OCI-LY1 (cell line): ENCODE data around the gene CRAT.

Experiments
- H2AFZ ChIP-seq: fragments of 200-600 bp; sonication (generic), shearing (Covaris generic); 2 replicates; pipeline ENCODE4 v1.6.0; 2014; ENCODE audit warnings: antibody characterized with exemption, mild to moderate bottlenecking, low read length
- H3F3A ChIP-seq: fragments of 200-600 bp; sonication (generic), shearing (Covaris generic); 2 replicates; pipeline ENCODE4 v1.6.0; 2014; ENCODE audit warnings: mild to moderate bottlenecking, antibody characterized with exemption, low read length, moderate library complexity; ENCODE audit not compliant: insufficient read depth
- H3K27ac ChIP-seq: fragments of 200-600 bp; sonication (generic); 2 replicates; pipeline ENCODE4 v1.5.1; 2014; ENCODE audit warnings: low read length, mixed run types, mild to moderate bottlenecking, low read depth; ENCODE audit not compliant: poor library complexity, severe bottlenecking
- H3K27me3 ChIP-seq: fragments of 200-600 bp; sonication (generic); 2 replicates; pipeline ENCODE4 v1.6.0; 2014; ENCODE audit warnings: antibody characterized with exemption, mild to moderate bottlenecking, low read length, moderate library complexity; ENCODE audit not compliant: insufficient read depth
- H3K36me3 ChIP-seq: fragments of 200-600 bp; sonication (generic); 2 replicates; pipeline ENCODE4 v1.6.1; 2014; ENCODE audit warnings: mild to moderate bottlenecking, antibody characterized with exemption, low read length, moderate library complexity, mixed read lengths; ENCODE audit not compliant: insufficient read depth
- H3K4me1 ChIP-seq: fragments of 200-600 bp; sonication (generic); 2 replicates; pipeline ENCODE4 v1.5.1; 2014; ENCODE audit warnings: mild to moderate bottlenecking, low read length, moderate library complexity; ENCODE audit not compliant: insufficient read depth, severe bottlenecking
- H3K4me2 ChIP-seq: fragments of 200-600 bp; sonication (generic), shearing (Covaris generic); 2 replicates; pipeline ENCODE4 v1.6.1; 2014; ENCODE audit warnings: low read length
- H3K4me3 ChIP-seq: fragments of 200-600 bp; sonication (generic); 2 replicates; pipeline ENCODE4 v1.5.1; 2014; ENCODE audit warnings: low read length, low read depth, mild to moderate bottlenecking, mixed read lengths; ENCODE audit not compliant: poor library complexity, severe bottlenecking
- H3K79me2 ChIP-seq: fragments of 200-600 bp; shearing (Covaris generic); 2 replicates; pipeline ENCODE4 v1.6.1; 2016; ENCODE audit warnings: mixed run types, low read length, mixed read lengths; ENCODE audit not compliant: insufficient read depth
- H3K9ac ChIP-seq: fragments of 200-600 bp; sonication (generic), shearing (Covaris generic); 2 replicates; pipeline ENCODE4 v1.6.1; 2014; ENCODE audit warnings: mild to moderate bottlenecking, low read length, mixed read lengths
- H3K9me2 ChIP-seq: fragments of 200-600 bp; sonication (generic), shearing (Covaris generic); 2 replicates; pipeline ENCODE4 v1.6.1; 2014; ENCODE audit warnings: low read depth, mild to moderate bottlenecking, low read length, mixed read lengths
- H3K9me3 ChIP-seq: fragments of 200-600 bp; shearing (Covaris generic); 2 replicates; pipeline ENCODE4 v1.6.1; 2014; ENCODE audit warnings: low read length, mixed read lengths
- H4K20me1 ChIP-seq: fragments of 200-600 bp; sonication (generic), shearing (Covaris generic); 2 replicates; pipeline ENCODE4 v1.6.0; 2016; ENCODE audit warnings: mild to moderate bottlenecking, low read length; ENCODE audit not compliant: insufficient read depth
- EZH2 ChIP-seq: fragments of 200-600 bp; sonication (generic), shearing (Covaris generic); IDR thresholded peaks from 2 replicates; pipeline ENCODE4 v1.8.0; 2017; ENCODE audit warnings: borderline replicate concordance, mixed run types, mild to moderate bottlenecking, antibody characterized with exemption, low read length, moderate library complexity, mixed read lengths
- TF ChIP-seq, protein P1 (sequence below): fragments of 200-600 bp; sonication (generic), shearing (Covaris generic); IDR thresholded peaks from 2 replicates; pipeline ENCODE4 v1.5.1; 2017; ENCODE audit warnings: mild to moderate bottlenecking, antibody characterized with exemption, low read length, moderate library complexity, mixed read lengths

The CRAT gene

DNA sequence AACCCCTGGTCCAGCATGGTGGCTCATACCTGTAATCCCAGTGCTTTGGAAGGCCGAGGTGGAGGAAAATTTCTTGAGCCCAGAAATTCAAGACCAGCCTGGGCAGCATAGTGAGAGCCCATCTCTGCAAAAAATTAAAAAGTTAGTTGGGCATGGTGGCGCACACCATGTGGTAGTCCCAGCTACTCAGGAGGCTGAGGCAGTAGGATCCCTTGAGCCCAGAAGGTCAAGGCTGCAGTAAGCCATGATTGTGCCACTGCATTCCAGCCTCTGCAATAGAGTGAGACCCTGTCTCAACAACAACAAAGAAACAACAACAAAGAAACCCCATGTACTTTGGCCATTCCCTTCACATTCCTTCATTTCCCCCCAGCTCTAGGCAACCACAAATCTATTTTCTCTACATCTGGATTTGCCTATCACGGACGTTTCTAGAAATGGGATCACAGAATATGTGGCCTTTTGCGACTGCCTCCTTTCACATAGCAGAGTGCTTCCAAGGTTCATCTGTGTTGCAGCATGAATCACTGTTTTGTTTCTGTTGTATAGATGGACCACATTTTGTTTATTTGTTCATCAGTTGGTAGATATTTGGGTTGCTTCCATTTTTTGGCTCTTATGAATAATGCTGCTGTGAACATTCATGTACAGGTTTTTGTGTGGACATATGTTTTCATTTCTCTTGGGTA, 56.3 kb downstream of the CRAT start:
- Histone ChIP-seq H3F3A (no peaks in the 10 kb centered on the region), H3K9me2 (no peaks in the 10 kb centered on the region), H2AFZ (no peak overlapping the region), H3K9ac (no peak overlapping the region), H3K27me3 (no peaks in the 10 kb centered on the region), H4K20me1 (no peaks in the 10 kb centered on the region), H3K36me3 (peaks cover 38% of the 10 kb centered on the region), H3K27ac (no peak overlapping the region), H3K4me2 (no peak overlapping the region), H3K4me3 (no peak overlapping the region), H3K79me2 (no peaks in the 10 kb centered on the region), H3K4me1 (no peaks in the 10 kb centered on the region), H3K9me3 (no peaks in the 10 kb centered on the region)
- TF ChIP-seq EZH2: no peak
- TF ChIP-seq, protein P1, sequence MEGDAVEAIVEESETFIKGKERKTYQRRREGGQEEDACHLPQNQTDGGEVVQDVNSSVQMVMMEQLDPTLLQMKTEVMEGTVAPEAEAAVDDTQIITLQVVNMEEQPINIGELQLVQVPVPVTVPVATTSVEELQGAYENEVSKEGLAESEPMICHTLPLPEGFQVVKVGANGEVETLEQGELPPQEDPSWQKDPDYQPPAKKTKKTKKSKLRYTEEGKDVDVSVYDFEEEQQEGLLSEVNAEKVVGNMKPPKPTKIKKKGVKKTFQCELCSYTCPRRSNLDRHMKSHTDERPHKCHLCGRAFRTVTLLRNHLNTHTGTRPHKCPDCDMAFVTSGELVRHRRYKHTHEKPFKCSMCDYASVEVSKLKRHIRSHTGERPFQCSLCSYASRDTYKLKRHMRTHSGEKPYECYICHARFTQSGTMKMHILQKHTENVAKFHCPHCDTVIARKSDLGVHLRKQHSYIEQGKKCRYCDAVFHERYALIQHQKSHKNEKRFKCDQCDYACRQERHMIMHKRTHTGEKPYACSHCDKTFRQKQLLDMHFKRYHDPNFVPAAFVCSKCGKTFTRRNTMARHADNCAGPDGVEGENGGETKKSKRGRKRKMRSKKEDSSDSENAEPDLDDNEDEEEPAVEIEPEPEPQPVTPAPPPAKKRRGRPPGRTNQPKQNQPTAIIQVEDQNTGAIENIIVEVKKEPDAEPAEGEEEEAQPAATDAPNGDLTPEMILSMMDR: no peak

DNA sequence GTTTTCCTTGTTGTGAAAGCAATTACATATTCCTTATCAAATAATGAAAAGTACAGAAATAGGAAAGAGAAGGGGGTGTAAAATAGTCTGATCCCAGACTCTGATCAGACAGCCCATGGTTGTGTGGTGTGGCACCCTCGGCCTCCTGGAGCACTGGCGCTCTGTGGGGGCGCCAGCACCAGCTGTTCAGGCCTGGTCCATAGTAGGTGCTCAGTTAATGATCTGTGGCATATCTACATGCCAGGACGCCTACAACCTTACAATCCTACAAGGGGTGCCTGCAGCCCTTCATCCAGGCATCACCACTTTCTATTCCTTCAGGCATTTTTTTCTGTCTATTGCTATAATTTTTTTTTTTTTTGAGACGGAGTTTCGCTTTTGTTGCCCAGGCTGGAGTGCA, 57.6 kb downstream of the CRAT start:
- no peaks in the 10 kb centered on the region for H3K9me3 ChIP-seq
- no peak overlapping the region for H3K4me3 ChIP-seq
- TF ChIP-seq, protein P1: no peak
- TF ChIP-seq EZH2: no peak
- H3K27ac ChIP-seq: no peak overlapping the region
- H3K27me3 ChIP-seq: no peaks in the 10 kb centered on the region
- no peak overlapping the region for H3K9ac ChIP-seq
- H3K4me2 ChIP-seq: no peak overlapping the region
- peaks cover 45% of the 10 kb centered on the region for H3K36me3 ChIP-seq
- no peaks in the 10 kb centered on the region for H3F3A ChIP-seq
- no peak overlapping the region for H2AFZ ChIP-seq
- no peaks in the 10 kb centered on the region for H3K9me2 ChIP-seq
- no peaks in the 10 kb centered on the region for H4K20me1 ChIP-seq
- H3K4me1 ChIP-seq: no peaks in the 10 kb centered on the region
- H3K79me2 ChIP-seq: no peaks in the 10 kb centered on the region

DNA sequence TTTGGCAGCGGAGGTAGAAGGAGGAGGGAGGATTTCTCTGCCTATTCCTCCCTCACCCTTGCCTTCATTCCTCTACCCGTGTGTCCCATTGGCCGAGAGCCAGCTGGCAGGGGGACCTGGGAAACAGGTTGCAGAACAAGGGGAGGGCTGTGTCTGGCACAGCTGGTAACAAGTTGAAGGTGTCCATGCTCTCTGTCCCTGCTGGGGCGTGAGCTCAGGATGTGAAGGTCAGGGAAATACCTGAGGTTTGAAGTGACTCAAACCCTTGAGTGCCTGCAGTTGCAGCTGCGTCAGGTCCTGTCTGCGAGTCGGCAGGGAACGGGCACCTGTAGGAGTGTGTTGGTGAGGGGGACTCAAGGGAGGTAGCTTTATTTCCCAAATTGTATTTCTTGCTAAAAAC, 58.0 kb downstream of the CRAT start:
- no peak overlapping the region for H2AFZ ChIP-seq
- H3K4me3 ChIP-seq: no peak overlapping the region
- peaks cover 45% of the 10 kb centered on the region for H3K36me3 ChIP-seq

More for the DNA sequence above, 58.0 kb downstream of the CRAT start:
- Histone ChIP-seq H3K27ac (no peak overlapping the region), H3K79me2 (no peaks in the 10 kb centered on the region), H3K9ac (no peak overlapping the region), H3K9me2 (no peaks in the 10 kb centered on the region), H3K27me3 (no peaks in the 10 kb centered on the region), H3K9me3 (no peaks in the 10 kb centered on the region), H3F3A (no peaks in the 10 kb centered on the region), H3K4me2 (no peak overlapping the region), H4K20me1 (no peaks in the 10 kb centered on the region), H3K4me1 (no peaks in the 10 kb centered on the region)
- no peak for TF ChIP-seq EZH2
- TF ChIP-seq, protein P1: no peak
